GM19395 (cell line): ENCODE data around the gene ANKRD27.

ENCODE experiments used
- ATAC-seq: cut with Tn5 transposase; IDR thresholded peaks from one replicate; pipeline ENCODE4 v1.9.1; 2021; ENCODE audit warnings: mild to moderate bottlenecking, moderate library complexity; ENCODE audit not compliant: unreplicated experiment

ANKRD27 gene

DNA sequence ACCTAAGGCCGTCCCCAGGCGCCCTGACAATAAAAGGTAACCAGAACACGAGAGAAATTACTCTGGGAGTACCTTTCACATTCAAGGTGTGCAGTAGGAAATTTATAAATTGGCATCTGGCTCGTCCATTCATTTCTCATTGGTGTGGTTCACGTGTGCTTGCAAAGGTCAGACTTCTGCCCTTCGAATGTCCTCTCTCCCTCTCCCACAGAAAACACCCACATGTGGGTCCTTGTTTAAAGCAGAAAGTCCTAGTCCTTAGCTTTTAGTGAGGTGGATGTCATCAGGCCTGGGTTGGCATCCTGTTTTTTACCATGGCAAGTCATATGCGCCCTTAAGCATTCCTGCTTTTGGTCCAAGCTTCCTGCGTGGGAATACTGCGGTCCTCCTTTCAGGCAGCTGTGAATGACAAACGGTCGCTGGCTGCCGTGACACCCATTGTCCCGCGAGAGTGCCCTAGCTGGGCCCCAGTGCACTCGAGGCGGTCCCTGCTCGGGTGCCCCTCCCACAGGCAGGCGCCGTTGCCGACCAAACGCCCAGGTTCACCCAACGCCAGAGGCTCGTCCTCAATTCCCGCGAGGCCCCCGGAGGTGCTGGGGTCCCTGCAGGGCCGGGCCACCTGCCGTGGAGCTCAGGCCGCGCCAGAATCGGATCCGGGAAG, 16.4 kb upstream of the ANKRD27 start, which contains the start of gene NUDT19:
NUDT19 (plus strand) TSS at position 531 of the 661 bp plus-strand sequence. CDS start 140 bp downstream, outside the sequence.
- peak; percentile 88 for ATAC-seq

GRCh38 chr19:32688311-32688710, 13.3 kb upstream of the ANKRD27 start:
- no peak for ATAC-seq

- ATAC-seq = no peak
Measured at GRCh38 chr19:32687681-32688080, 12.7 kb upstream of the ANKRD27 start.

GRCh38 chr19:32686847-32687475, 12.0 kb upstream of the ANKRD27 start:
- ATAC-seq = no peak

GRCh38 chr19:32682317-32682716, 7.3 kb upstream of the ANKRD27 start:
- no peak for ATAC-seq

- no peak for ATAC-seq
Measured at GRCh38 chr19:32680986-32681385, 6.0 kb upstream of the ANKRD27 start.

DNA sequence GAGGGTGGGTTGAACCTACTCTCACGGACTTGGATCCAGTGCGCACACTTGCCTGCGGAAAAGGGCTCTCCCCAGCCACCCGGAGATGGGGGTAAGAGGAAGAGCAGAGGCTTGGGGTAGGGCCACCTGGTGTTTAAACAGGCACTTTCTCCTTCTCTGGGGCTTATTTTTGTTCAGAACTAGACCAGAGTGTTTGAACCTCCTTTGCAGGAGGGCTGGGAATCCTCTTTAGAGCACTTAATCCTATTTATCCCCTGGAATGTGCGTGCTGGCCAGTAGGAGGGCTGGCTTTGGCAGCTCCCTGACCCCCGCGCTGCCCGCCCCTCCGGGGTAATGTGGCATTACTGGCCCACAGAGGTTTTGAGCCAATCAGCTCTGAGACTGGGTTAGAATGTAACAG, 2.7 kb upstream of the ANKRD27 start:
- ATAC-seq = no peak

GRCh38 chr19:32676895-32677359, 1.9 kb upstream of the ANKRD27 start:
- ATAC-seq = no peak

GRCh38 chr19:32676186-32676894, 1.4 kb upstream of the ANKRD27 start:
- no peak for ATAC-seq

- peak; percentile 26 for ATAC-seq
Measured at GRCh38 chr19:32675720-32676185, 773 bp upstream of the ANKRD27 start, which contains the start of gene RGS9BP. RGS9BP (plus strand) TSS chr19:32675848; CDS start chr19:32676264, 416 bp downstream.

- peak; percentile 18 for ATAC-seq
Measured at GRCh38 chr19:32674153-32674930, 638 bp downstream of the ANKRD27 start.

- ATAC-seq = no peak
Measured at GRCh38 chr19:32673573-32673972, 1.4 kb downstream of the ANKRD27 start.

GRCh38 chr19:32672841-32673240, 2.1 kb downstream of the ANKRD27 start:
- no peak for ATAC-seq

DNA sequence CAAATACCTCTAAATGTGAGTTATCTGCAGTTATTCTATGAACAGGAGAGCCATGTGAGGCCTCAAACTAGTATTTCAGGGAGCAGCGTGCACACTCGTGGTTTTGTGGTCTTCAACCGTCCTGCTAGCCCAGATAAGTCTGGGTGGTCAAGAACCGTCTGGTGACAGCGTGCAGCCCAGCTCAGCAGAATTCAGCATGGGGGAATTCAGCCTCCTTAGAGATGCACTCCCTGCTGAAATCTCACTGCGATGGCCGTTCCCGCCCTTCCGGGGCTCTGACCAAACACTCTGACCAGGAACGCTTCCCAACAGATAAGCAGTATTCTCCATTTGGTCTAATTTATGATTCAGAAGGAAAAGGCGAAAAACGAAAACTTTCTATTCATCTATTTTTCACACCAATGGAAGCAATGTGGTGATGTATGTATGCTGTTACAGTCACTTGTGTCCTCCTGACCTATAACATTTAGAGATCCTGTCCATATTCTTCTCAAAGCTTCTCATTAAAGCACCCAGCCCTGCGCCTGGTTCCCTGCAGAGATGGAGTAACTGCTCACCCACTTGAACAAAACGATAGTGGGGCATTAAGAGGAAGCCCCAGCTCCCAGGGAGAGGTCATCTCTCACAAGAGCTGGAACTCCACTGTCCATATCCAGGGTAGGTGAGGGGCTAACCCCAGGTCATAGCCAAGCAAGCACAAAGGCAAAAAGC, 2.9 kb downstream of the ANKRD27 start:
- no peak for ATAC-seq

DNA sequence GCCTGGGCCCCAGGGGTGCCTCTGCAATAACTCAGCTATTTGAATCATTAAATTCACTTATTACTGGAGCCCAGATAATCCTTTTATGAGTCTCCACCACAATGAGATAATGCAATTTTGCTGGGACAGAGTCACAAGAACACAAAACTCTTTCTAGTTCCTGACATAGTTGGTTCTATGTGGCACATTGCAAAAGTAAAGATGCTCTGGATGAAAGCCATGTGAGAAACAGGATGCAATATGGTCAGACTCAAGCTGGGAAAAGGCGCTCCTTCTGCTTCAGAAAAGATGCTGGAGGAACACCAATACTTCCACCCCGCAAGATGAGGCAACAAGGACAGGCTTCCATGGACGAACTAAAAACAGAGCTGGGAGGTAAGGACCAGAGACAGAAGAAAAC, 5.7 kb downstream of the ANKRD27 start:
- no peak for ATAC-seq

- ATAC-seq = no peak
Measured at GRCh38 chr19:32666084-32666483, 8.9 kb downstream of the ANKRD27 start.

DNA sequence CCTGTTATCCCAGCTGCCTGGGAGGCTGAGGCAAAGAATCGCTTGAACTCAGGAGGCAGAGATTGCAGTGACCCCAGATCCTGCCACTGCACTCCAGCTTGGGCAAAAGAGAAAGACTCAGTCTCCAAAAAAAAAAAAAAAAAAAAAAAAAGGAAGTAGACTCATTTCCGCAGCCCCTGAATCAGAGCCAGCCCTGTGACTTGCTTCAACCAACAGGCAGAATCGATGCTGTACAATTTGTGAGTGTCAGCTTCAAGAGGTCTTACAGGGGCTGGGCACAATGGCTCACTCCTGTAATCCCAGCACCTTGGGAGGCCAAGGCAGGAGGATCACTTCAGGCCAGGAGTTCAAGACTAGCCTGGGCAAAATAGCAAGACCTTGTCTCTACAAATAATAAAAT, 12.8 kb downstream of the ANKRD27 start:
- no peak for ATAC-seq

DNA sequence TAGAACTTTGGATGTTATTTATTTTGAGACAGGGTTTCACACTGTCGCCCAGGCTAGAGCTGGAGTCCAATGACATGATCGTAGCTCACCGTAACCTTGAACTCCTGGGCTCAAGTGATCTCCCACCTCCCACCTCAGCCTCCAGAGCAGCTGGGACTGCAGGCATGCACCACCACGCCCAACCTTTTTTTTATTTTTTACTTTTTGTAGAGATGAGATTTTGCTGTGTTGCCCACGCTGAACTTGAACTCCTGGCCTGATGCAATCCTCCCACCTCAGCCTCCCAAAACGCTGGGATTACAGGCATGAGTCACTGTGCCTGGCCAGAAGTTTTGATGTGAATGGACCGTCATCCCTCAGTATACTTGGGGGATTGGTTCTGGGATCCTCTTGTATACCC, 13.7 kb downstream of the ANKRD27 start:
- no peak for ATAC-seq

DNA sequence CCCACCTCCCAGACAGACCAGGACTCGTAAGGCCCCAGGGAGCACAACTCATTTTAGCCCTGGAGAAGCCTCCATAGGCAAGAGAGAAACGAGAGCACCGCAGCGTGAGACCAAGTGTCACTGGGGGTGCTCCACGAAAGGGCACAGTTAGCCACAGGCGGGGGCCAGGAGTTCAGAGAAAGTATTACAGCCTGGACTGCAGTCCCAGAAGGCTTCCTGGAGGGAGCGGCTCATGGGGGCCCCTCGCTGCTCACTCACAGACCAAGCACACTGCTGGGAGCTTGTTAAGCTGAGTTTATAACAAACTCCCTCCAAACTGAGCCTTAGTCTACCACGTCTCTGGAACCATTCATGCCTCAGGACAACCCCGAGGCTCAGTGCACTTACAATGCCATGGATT, 16.5 kb downstream of the ANKRD27 start:
- ATAC-seq = no peak

DNA sequence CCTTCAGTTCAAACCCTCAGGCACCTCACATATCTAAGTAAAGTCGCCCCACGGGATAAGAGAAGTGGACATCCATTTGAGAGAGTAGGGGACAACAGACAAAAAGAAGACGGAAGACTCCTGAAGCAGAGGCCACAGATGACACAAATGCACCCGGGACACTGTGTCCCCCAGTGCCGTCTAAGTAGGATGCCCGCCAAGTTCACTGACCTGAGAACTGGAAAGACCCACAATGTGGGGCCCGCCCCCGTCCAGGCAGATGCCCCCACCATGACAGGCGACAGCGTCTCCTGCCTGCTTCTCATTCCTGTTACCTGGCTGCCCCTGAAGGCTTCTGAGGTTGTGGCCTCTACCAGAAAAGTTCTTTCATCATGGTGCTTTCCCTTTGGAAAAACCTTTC, 16.9 kb downstream of the ANKRD27 start:
- ATAC-seq = no peak
